Spleen (tissue), 7 donors: ENCODE results near the gene SLC13A5.

ENCODE experiments used
- CTCF ChIP-seq, 11 experiments: fragments of 200-600 bp in 7 of 11; fragments of 450-650 bp in 4 of 11; sonication (generic) in 4 of 11; IDR thresholded peaks in 8 of 11; conservative IDR thresholded peaks in 3 of 11; 1 replicate in 7 of 11; 2 replicates in 4 of 11; pipeline versions ENCODE4 v1.4.0 to v1.8.0; 2016 to 2021; ENCODE audit warnings: antibody characterized with exemption in 11 of 11, inconsistent platforms in 4 of 11, mild to moderate bottlenecking in 1 of 11
- POLR2A ChIP-seq, 3 donors: fragments of 450-650 bp; IDR thresholded peaks; one replicate each; pipeline ENCODE4 v1.5.1; 2017; ENCODE audit warnings: antibody characterized with exemption in 3 of 3, mild to moderate bottlenecking in 1 of 3
- POLR2AphosphoS5 ChIP-seq, 3 donors: sonication (generic); formaldehyde crosslinking; IDR thresholded peaks; one replicate each; pipeline ENCODE4 v1.5.1; 2017; ENCODE audit warnings: antibody characterized with exemption in 3 of 3
- donor health status: DM: no; HTN: no; CAD: no; lungs with moderate emphysema.
- donor health status: DM: no; HTN: no; CAD: no.
- donor health status: DM: no; HTN: no; CAD: no.

GRCh38 chr17:6708357-6708961 is 4.7 kb downstream of the SLC13A5 start:
- no peak for TF ChIP-seq POLR2AphosphoS5 (IDR thresholded peaks at IDR 0.05)
- no peak for TF ChIP-seq POLR2A (IDR thresholded peaks at IDR 0.05)
- TF ChIP-seq CTCF (IDR thresholded peaks at IDR 0.05 in 8 of 11, conservative IDR thresholded peaks at IDR 0.05 in 3 of 11): no peak
